Neural crest cell (in vitro differentiated cells): ENCODE measurements around the gene GPATCH3. TPM values are rescaled to one million over a fixed set of nuclear protein-coding genes. Genes with fewer than 3 reads are reported as not detected.
"Not testable (repeated sequence)": the region's sequence is repeated elsewhere in the genome, so short reads cannot be mapped to it uniquely, and the experiment has no call there.

Experiments used
- DNase-seq: peaks from one replicate; pipeline ENCODE4 v3.0.0; 2021; ENCODE audit warnings: low read depth, mixed read lengths, low spot score
- H3K27ac Mint-ChIP-seq: one replicate; pipeline ENCODE4 v1.8.0; 2021; ENCODE audit warnings: mild to moderate bottlenecking, mixed read lengths; ENCODE audit not compliant: unreplicated experiment
- H3K27me3 Mint-ChIP-seq: 2 replicates; pipeline ENCODE4 v1.8.0; 2021; ENCODE audit warnings: low read depth, mild to moderate bottlenecking, mixed read lengths
- H3K36me3 Mint-ChIP-seq: 2 replicates; pipeline ENCODE4 v1.8.0; 2021; ENCODE audit warnings: low read depth, mild to moderate bottlenecking, mixed read lengths
- H3K4me1 Mint-ChIP-seq: 2 replicates; pipeline ENCODE4 v1.8.0; 2021; ENCODE audit warnings: mixed read lengths
- H3K4me3 Mint-ChIP-seq: one replicate; pipeline ENCODE4 v1.8.0; 2021; ENCODE audit warnings: mild to moderate bottlenecking, mixed read lengths
- H3K9me3 Mint-ChIP-seq: 2 replicates; pipeline ENCODE4 v1.8.0; 2021; ENCODE audit warnings: mixed read lengths
- long read RNA-seq: library from polyadenylated mRNA; unstranded; transcript quantifications from one replicate; pipeline ENCODE4 v2.0.0, GENCODE V29; 2020
- total RNA-seq: library from RNA; stranded (reverse); gene quantifications from 2 replicates; pipeline ENCODE4 v1.2.1, GENCODE V29; 2021
- TF ChIP-seq, protein P1 (sequence below): fragments of 200-600 bp; sonication (generic); conservative IDR thresholded peaks from 2 replicates; pipeline ENCODE4 v1.5.0; 2021; ENCODE audit warnings: antibody characterized with exemption, mild to moderate bottlenecking

The GPATCH3 gene
- total RNA-seq: 17.2 and 21.3 TPM in 2 replicates
- long read RNA-seq, transcript GPATCH3-201 (7 exons, 2,123 nt): major isoform, 17 of 22 reads
- long read RNA-seq, partial matches to known transcripts: 0 of 22 reads
- long read RNA-seq, other reads (novel, unspliced or antisense): 5 of 22 reads

GRCh38 chr1:26900001-26900814 is at the start of gene GPATCH3:
Gene GPATCH3 (minus strand): TSS chr1:26900467. CDS start chr1:26900442, 25 bp downstream.
- peaks cover 5% of the 10 kb centered on the region for H3K27me3 Mint-ChIP-seq
- DNase-seq: peak; percentile 88
- H3K9me3 Mint-ChIP-seq: peaks cover 3% of the 10 kb centered on the region
- peak within 1 kb of the TSS; percentile 95 for H3K27ac Mint-ChIP-seq
- peaks cover 31% of the 10 kb centered on the region for H3K4me1 Mint-ChIP-seq
- TF ChIP-seq, protein P1, sequence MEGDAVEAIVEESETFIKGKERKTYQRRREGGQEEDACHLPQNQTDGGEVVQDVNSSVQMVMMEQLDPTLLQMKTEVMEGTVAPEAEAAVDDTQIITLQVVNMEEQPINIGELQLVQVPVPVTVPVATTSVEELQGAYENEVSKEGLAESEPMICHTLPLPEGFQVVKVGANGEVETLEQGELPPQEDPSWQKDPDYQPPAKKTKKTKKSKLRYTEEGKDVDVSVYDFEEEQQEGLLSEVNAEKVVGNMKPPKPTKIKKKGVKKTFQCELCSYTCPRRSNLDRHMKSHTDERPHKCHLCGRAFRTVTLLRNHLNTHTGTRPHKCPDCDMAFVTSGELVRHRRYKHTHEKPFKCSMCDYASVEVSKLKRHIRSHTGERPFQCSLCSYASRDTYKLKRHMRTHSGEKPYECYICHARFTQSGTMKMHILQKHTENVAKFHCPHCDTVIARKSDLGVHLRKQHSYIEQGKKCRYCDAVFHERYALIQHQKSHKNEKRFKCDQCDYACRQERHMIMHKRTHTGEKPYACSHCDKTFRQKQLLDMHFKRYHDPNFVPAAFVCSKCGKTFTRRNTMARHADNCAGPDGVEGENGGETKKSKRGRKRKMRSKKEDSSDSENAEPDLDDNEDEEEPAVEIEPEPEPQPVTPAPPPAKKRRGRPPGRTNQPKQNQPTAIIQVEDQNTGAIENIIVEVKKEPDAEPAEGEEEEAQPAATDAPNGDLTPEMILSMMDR: no peak
- no peaks in the 10 kb centered on the region for H3K36me3 Mint-ChIP-seq
- H3K4me3 Mint-ChIP-seq: peak within 1 kb of the TSS; percentile 89

DNA sequence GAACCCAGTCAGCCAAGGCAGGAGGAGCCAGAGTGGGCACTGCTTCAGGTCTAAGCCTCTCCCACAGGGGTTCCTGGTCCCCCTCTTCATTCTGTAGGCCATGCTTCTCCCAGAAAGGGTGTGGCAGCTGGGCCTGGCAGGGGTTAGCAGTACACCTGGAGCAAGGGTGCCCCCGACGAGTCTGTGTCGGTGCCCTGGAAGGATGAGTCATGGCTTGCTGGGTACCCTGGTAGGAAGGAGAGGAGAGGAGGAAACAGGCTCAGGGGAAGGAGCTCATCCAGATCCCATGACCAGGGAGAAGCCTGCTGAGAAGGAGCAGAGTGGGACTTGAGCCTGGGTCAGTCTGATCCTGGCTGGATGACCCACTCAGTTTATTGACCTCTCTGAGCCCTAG is 49.7 kb upstream of the GPATCH3 start:
- DNase-seq: no peak
- Mint-ChIP-seq H3K36me3 (peaks cover 9% of the 10 kb centered on the region), H3K27me3 (peaks cover 7% of the 10 kb centered on the region), H3K9me3 (no peaks in the 10 kb centered on the region), H3K4me1 (no peaks in the 10 kb centered on the region), H3K4me3 (no peak overlapping the region), H3K27ac (no peak overlapping the region)
- TF ChIP-seq, protein P1: no peak

GRCh38 chr1:26949266-26949925 is 49.1 kb upstream of the GPATCH3 start:
- Mint-ChIP-seq H3K36me3 (peaks cover 9% of the 10 kb centered on the region), H3K4me1 (no peaks in the 10 kb centered on the region), H3K4me3 (no peak overlapping the region), H3K27ac (no peak overlapping the region), H3K27me3 (peaks cover 7% of the 10 kb centered on the region), H3K9me3 (no peaks in the 10 kb centered on the region)
- TF ChIP-seq, protein P1: no peak
- DNase-seq: no peak

- not testable (repeated sequence) for H3K36me3 Mint-ChIP-seq, H3K27ac Mint-ChIP-seq, H3K27me3 Mint-ChIP-seq, DNase-seq, H3K4me3 Mint-ChIP-seq, H3K4me1 Mint-ChIP-seq, H3K9me3 Mint-ChIP-seq
Measured at GRCh38 chr1:26948725-26949057, 48.4 kb upstream of the GPATCH3 start.

GRCh38 chr1:26946270-26946669 is 46.0 kb upstream of the GPATCH3 start:
- Mint-ChIP-seq H3K4me1 (no peaks in the 10 kb centered on the region), H3K4me3 (no peak overlapping the region), H3K36me3 (peaks cover 15% of the 10 kb centered on the region), H3K27ac (no peak overlapping the region), H3K9me3 (no peaks in the 10 kb centered on the region), H3K27me3 (peaks cover 4% of the 10 kb centered on the region)
- no peak for DNase-seq
- TF ChIP-seq, protein P1: no peak

GRCh38 chr1:26945728-26946127 is 45.5 kb upstream of the GPATCH3 start:
- no peak for DNase-seq
- H3K27me3 Mint-ChIP-seq: peaks cover 2% of the 10 kb centered on the region
- no peak overlapping the region for H3K27ac Mint-ChIP-seq
- no peaks in the 10 kb centered on the region for H3K4me1 Mint-ChIP-seq
- H3K9me3 Mint-ChIP-seq: no peaks in the 10 kb centered on the region
- peaks cover 15% of the 10 kb centered on the region for H3K36me3 Mint-ChIP-seq
- H3K4me3 Mint-ChIP-seq: no peak overlapping the region
- TF ChIP-seq, protein P1: no peak
